Stimulated activated CD8-positive, alpha-beta memory T cell treated with anti-CD3 and anti-CD28 coated beads, Interleukin-12 subunit alpha, Interleukin-12 subunit beta, amount 100 ng/mL, for 1 hour (primary cell): ENCODE measurements around the gene NEGR1.

Experiments
- DNase-seq: peaks from one replicate; pipeline ENCODE4 v3.0.0-alpha.2; 2020; ENCODE audit warnings: low read depth

Gene NEGR1

GRCh38 chr1:71850515-71850914 is 431.8 kb downstream of the NEGR1 start:
- no peak for DNase-seq

GRCh38 chr1:71843012-71843411 is 439.3 kb downstream of the NEGR1 start:
- no peak for DNase-seq

DNA sequence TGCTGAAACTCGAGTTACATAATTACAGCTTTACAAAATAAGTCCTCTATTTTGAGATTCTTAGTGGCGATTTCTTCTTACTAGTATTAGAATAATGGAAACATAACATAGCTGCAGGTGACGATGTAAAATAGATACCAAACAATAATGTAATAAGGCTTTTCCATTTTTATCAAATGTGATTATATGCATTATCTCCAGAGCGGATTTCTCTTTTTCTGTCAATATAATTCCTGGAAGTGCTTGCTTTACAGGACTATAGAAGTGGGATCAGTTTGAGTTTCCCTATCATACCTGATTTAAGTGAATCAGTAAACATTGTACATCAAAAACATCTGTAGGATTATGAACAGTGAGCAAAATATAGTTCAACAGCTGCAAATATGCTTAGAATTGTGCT is 442.5 kb downstream of the NEGR1 start:
- no peak for DNase-seq

- no peak for DNase-seq
Measured at GRCh38 chr1:71836904-71837303, 445.4 kb downstream of the NEGR1 start.

GRCh38 chr1:71835442-71835813 is 446.9 kb downstream of the NEGR1 start:
- no peak for DNase-seq

GRCh38 chr1:71834601-71835441 is 447.5 kb downstream of the NEGR1 start:
- no peak for DNase-seq

GRCh38 chr1:71831646-71832045 is 450.7 kb downstream of the NEGR1 start:
- no peak for DNase-seq

- DNase-seq, result no peak
Measured at GRCh38 chr1:71829346-71829745, 453.0 kb downstream of the NEGR1 start.

- no peak for DNase-seq
Measured at GRCh38 chr1:71828431-71829012, 453.8 kb downstream of the NEGR1 start.

- no peak for DNase-seq
Measured at GRCh38 chr1:71823708-71824305, 458.5 kb downstream of the NEGR1 start.

GRCh38 chr1:71817028-71817427 is 465.3 kb downstream of the NEGR1 start:
- DNase-seq, result no peak

- DNase-seq, result no peak
Measured at GRCh38 chr1:71809085-71809484, 473.3 kb downstream of the NEGR1 start.

GRCh38 chr1:71804140-71804539 is 478.2 kb downstream of the NEGR1 start:
- no peak for DNase-seq

- DNase-seq, result no peak
Measured at GRCh38 chr1:71796006-71796405, 486.3 kb downstream of the NEGR1 start.

- DNase-seq, result no peak
Measured at GRCh38 chr1:71792264-71792663, 490.1 kb downstream of the NEGR1 start.

DNA sequence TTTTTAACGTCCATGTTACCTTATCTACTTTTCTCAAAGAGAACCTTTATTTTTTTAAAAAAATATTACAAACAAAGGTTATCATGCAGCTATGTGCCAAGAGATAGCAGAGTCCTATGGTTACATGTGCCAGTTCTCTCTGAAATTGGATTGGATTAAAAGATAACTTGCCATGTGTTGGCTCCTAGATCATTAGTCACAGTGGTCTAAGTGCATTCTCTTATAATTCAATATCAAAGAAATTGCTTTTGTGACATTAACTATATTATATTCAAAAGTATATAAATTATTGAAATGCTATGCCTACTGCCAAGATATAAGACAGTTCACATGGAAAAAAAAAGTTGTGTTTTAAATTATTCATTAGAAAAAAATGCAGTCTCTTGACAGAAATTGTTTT is 494.2 kb downstream of the NEGR1 start:
- DNase-seq, result no peak

GRCh38 chr1:71787699-71788098 is 494.6 kb downstream of the NEGR1 start:
- DNase-seq, result no peak

- no peak for DNase-seq
Measured at GRCh38 chr1:71786218-71786617, 496.1 kb downstream of the NEGR1 start.

DNA sequence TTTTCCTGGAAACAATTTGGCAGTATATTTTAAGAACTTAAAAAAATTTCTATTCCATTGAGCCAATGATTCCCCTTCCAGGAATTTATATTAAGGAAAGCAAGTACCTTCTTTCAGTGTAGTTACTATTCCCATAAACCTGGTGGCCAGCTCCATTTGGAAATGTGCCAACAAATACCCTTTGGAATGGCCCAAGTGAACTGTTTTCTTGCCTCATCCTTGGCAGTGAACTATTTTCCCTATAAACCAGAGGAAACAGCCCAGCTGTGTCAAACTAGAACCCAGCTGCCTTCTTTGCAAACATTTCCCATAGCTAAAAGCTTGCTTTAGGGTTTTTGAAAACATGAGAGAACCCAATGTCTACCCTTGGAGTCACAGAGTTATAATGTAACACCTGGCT is 496.9 kb downstream of the NEGR1 start:
- no peak for DNase-seq

- DNase-seq, result no peak
Measured at GRCh38 chr1:71785000-71785399, 497.3 kb downstream of the NEGR1 start.

GRCh38 chr1:71784241-71784640 is 498.1 kb downstream of the NEGR1 start:
- DNase-seq, result no peak

DNA sequence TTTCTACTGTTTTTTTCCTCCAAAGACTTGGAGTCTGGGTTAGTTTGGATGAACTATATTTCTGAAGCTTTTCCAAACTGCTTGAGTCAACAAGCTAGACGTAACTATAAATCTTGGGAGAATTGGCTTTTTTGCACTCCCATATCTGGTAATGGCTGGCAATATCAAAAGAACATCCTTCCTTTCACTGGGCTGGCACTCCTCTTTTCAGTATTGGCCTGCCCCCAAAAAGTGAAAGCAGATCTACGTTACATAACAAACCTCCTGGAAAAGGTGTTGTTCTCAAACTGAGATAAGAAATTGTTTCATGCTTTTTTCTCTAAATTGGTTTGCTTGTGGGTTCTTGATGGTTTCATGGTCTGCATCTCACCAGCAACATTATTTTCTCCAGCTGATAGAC is 499.3 kb downstream of the NEGR1 start:
- DNase-seq, result no peak

GRCh38 chr1:71781450-71781849 is 500.9 kb downstream of the NEGR1 start:
- DNase-seq, result no peak
